ENCODE results near the gene ISY1. TPM values are rescaled to one million over a fixed set of nuclear protein-coding genes. Genes with fewer than 3 reads are reported as not detected.

Gene ISY1
- total RNA-seq, 4 donors from 2014 or later, result 22.6 to 30.4 (median 25.7) TPM

- WGBS, 2 donors (ENCODE audit: low coverage in 1 of 2), result 17% methylated on average over 4 of the region's 8 CpGs; no CpG with 5 or more reads in 1 of the 2 donors
- peak; percentile 44 for TF ChIP-seq POLR2AphosphoS5 (IDR thresholded peaks at IDR 0.05)
- no peak for TF ChIP-seq POLR2A (IDR thresholded peaks at IDR 0.05)
- no peaks in the 10 kb centered on the region for H3K27me3 ChIP-seq
These were observed 73.6 kb downstream of the ISY1 start for GRCh38 chr3:129087138-129087702.

GRCh38 chr3:129085818-129086217 lies 75.0 kb downstream of the ISY1 start:
- Histone ChIP-seq H3K27ac (peak overlapping the region in 3 of 4 donors; percentile 84 to 88 (median 87)), H3K4me3 (no peak overlapping the region), H3K9me3 (no peaks in the 10 kb centered on the region), H3K27me3 (no peaks in the 10 kb centered on the region), H3K4me1 (peaks cover 0 to 15% (median 6%) of the 10 kb centered on the region in 3 donors), H3K36me3 (no peaks in the 10 kb centered on the region)
- TF ChIP-seq EP300 (IDR thresholded peaks at IDR 0.05) (no peak), POLR2A (IDR thresholded peaks at IDR 0.05) (no peak), POLR2AphosphoS5 (IDR thresholded peaks at IDR 0.05) (no peak), CTCF (IDR thresholded peaks at IDR 0.05) (no peak)
- WGBS, 2 donors (ENCODE audit: low coverage in 1 of 2), result 100% methylated on average over 1 of the region's 4 CpGs; no CpG with 5 or more reads in 1 of the 2 donors
- no peak for ATAC-seq

More at GRCh38 chr3:129087138-129087702, 73.6 kb downstream of the ISY1 start:
- Histone ChIP-seq H3K4me3 (no peak overlapping the region), H3K27ac (peak overlapping the region; percentile 55 to 88 (median 86)), H3K4me1 (peaks cover 0 to 15% (median 6%) of the 10 kb centered on the region in 3 donors), H3K36me3 (peaks cover 0 to 11% of the 10 kb centered on the region in 2 donors), H3K9me3 (no peaks in the 10 kb centered on the region)
- ATAC-seq, result peak; percentile 72

- Histone ChIP-seq H3K27ac (peak overlapping the region in 1 of 4 donors; percentile 88), H3K4me3 (no peak overlapping the region), H3K9me3 (no peaks in the 10 kb centered on the region), H3K4me1 (peaks cover 0 to 15% (median 6%) of the 10 kb centered on the region in 3 donors), H3K27me3 (no peaks in the 10 kb centered on the region), H3K36me3 (no peaks in the 10 kb centered on the region)
- no peak for ATAC-seq
- WGBS, 2 donors (ENCODE audit: low coverage in 1 of 2), result no CpG with 5 or more reads among the region's 12 CpGs
- TF ChIP-seq EP300 (IDR thresholded peaks at IDR 0.05) (no peak), POLR2A (IDR thresholded peaks at IDR 0.05) (no peak)
These were observed 75.6 kb downstream of the ISY1 start for GRCh38 chr3:129085165-129085715.

- H3K4me1 ChIP-seq, result peaks cover 0 to 15% (median 6%) of the 10 kb centered on the region in 3 donors
- H3K36me3 ChIP-seq, result no peaks in the 10 kb centered on the region
- WGBS, 2 donors (ENCODE audit: low coverage in 1 of 2), result 90% methylated on average over 2 of the region's 6 CpGs; no CpG with 5 or more reads in 1 of the 2 donors
- no peak for ATAC-seq
- TF ChIP-seq POLR2A (IDR thresholded peaks at IDR 0.05), result no peak
- no peak for TF ChIP-seq POLR2AphosphoS5 (IDR thresholded peaks at IDR 0.05)
- no peak for TF ChIP-seq EP300 (IDR thresholded peaks at IDR 0.05)
- TF ChIP-seq CTCF (IDR thresholded peaks at IDR 0.05), result no peak
- no peak overlapping the region for H3K27ac ChIP-seq
- no peaks in the 10 kb centered on the region for H3K27me3 ChIP-seq
- no peak overlapping the region for H3K4me3 ChIP-seq
- no peaks in the 10 kb centered on the region for H3K9me3 ChIP-seq
These were observed 76.4 kb downstream of the ISY1 start for GRCh38 chr3:129084501-129084900.

- WGBS, 2 donors (ENCODE audit: low coverage in 1 of 2), result 53 to 79% methylated on average over 2 to 5 of the region's 9 CpGs
- no peaks in the 10 kb centered on the region for H3K36me3 ChIP-seq
- no peaks in the 10 kb centered on the region for H3K9me3 ChIP-seq
- ATAC-seq, result no peak
- no peak overlapping the region for H3K4me3 ChIP-seq
- no peak overlapping the region for H3K27ac ChIP-seq
- H3K4me1 ChIP-seq, result peaks cover 0 to 24% (median 2%) of the 10 kb centered on the region in 3 donors
- TF ChIP-seq POLR2AphosphoS5 (IDR thresholded peaks at IDR 0.05), result no peak
- no peak for TF ChIP-seq POLR2A (IDR thresholded peaks at IDR 0.05)
- no peak for TF ChIP-seq CTCF (IDR thresholded peaks at IDR 0.05)
- TF ChIP-seq EP300 (IDR thresholded peaks at IDR 0.05), result no peak
- no peaks in the 10 kb centered on the region for H3K27me3 ChIP-seq
These were observed 78.8 kb downstream of the ISY1 start for GRCh38 chr3:129082026-129082425.

GRCh38 chr3:129081503-129081902 lies 79.4 kb downstream of the ISY1 start:
- no peak for ATAC-seq
- peaks cover 0 to 24% (median 0%) of the 10 kb centered on the region in 3 donors for H3K4me1 ChIP-seq
- H3K36me3 ChIP-seq, result no peaks in the 10 kb centered on the region
- H3K27ac ChIP-seq, result no peak overlapping the region
- no peaks in the 10 kb centered on the region for H3K27me3 ChIP-seq
- H3K9me3 ChIP-seq, result no peaks in the 10 kb centered on the region
- no peak for TF ChIP-seq CTCF (IDR thresholded peaks at IDR 0.05)
- TF ChIP-seq POLR2A (IDR thresholded peaks at IDR 0.05), result no peak
- TF ChIP-seq POLR2AphosphoS5 (IDR thresholded peaks at IDR 0.05), result no peak
- no peak for TF ChIP-seq EP300 (IDR thresholded peaks at IDR 0.05)
- H3K4me3 ChIP-seq, result no peak overlapping the region
- 63% methylated on average over 2 of the region's 8 CpGs; no CpG with 5 or more reads in 1 of the 2 donors for WGBS, 2 donors (ENCODE audit: low coverage in 1 of 2)
